CD4-positive, alpha-beta T cell (primary cell): ENCODE data around the gene SSBP3. TPM values are rescaled to one million over a fixed set of nuclear protein-coding genes. Genes with fewer than 3 reads are reported as not detected.

ENCODE experiments used
- ATAC-seq: fragments of 200-7000 bp; cut with Tn5 transposase; one replicate; pipeline ENCODE4 v1.10.0; 2022; ENCODE audit warnings: mild to moderate bottlenecking; ENCODE audit not compliant: poor library complexity
- CTCF ChIA-PET: fragments of 350-600 bp; sonication (Branson Sonifier 250); formaldehyde crosslinking; loops from one replicate; lab custom pipeline; 2021; ENCODE audit warnings: antibody characterized with exemption, inconsistent platforms; lab: Charles Lee
- POLR2A ChIA-PET: fragments of 350-600 bp; sonication (Branson Sonifier 250); formaldehyde crosslinking; loops from one replicate; lab custom pipeline; 2021; ENCODE audit warnings: antibody characterized with exemption, inconsistent platforms; lab: Charles Lee
- DNase-seq, 14 experiments: peaks; one replicate each; pipeline ENCODE4 v3.0.0-alpha.2; 2013 to 2020; ENCODE audit warnings: mixed read lengths in 2 of 14
- H3K27ac ChIP-seq, 2 donors: one replicate each; pipeline versions ENCODE4 v1.5.1 to v1.7.0; 2013; ENCODE audit warnings: low read length in 2 of 2, low read depth in 1 of 2, mild to moderate bottlenecking in 1 of 2
- H3K27me3 ChIP-seq, 2 experiments: 1 replicate in 1 of 2; 2 replicates in 1 of 2; pipeline versions ENCODE4 v1.6.1 to v1.7.0; 2013; ENCODE audit warnings: low read length in 2 of 2, control low read depth in 1 of 2, mild to moderate bottlenecking in 1 of 2, moderate library complexity in 1 of 2; ENCODE audit not compliant: insufficient read depth in 2 of 2, control insufficient read depth in 1 of 2
- H3K36me3 ChIP-seq: one replicate; pipeline ENCODE4 v1.6.1; 2013; ENCODE audit warnings: low read length, control low read depth; ENCODE audit not compliant: insufficient read depth
- H3K4me1 ChIP-seq: one replicate; pipeline ENCODE4 v1.6.1; 2013; ENCODE audit warnings: low read length, control low read depth; ENCODE audit not compliant: insufficient read depth
- H3K4me3 ChIP-seq: one replicate; pipeline ENCODE4 v1.5.1; 2013; ENCODE audit warnings: mild to moderate bottlenecking, low read length, moderate library complexity
- H3K9me3 ChIP-seq, 2 experiments: 1 replicate in 1 of 2; 2 replicates in 1 of 2; pipeline versions ENCODE4 v1.6.1 to v1.7.0; 2013; ENCODE audit warnings: low read length in 2 of 2, mild to moderate bottlenecking in 2 of 2, control low read depth in 1 of 2, moderate library complexity in 1 of 2; ENCODE audit not compliant: control insufficient read depth in 1 of 2, insufficient read depth in 1 of 2
- H3K27ac Mint-ChIP-seq: one replicate; pipeline ENCODE4 v1.8.0; 2020; ENCODE audit warnings: mixed read lengths
- H3K27me3 Mint-ChIP-seq: one replicate; pipeline ENCODE4 v1.8.0; 2021; ENCODE audit warnings: mixed read lengths
- H3K36me3 Mint-ChIP-seq: one replicate; pipeline ENCODE4 v1.8.0; 2021; ENCODE audit warnings: low read depth, mixed read lengths
- H3K4me1 Mint-ChIP-seq: one replicate; pipeline ENCODE4 v1.8.0; 2021; ENCODE audit warnings: low read depth, mixed read lengths
- H3K4me3 Mint-ChIP-seq: one replicate; pipeline ENCODE4 v1.8.0; 2020; ENCODE audit warnings: mild to moderate bottlenecking, mixed read lengths
- H3K9me3 Mint-ChIP-seq: one replicate; pipeline ENCODE4 v1.8.0; 2020; ENCODE audit warnings: mixed read lengths
- CTCF ChIP-seq: fragments of 200-600 bp; IDR thresholded peaks from one replicate; pipeline ENCODE4 v1.8.0; 2022; ENCODE audit warnings: antibody characterized with exemption, mild to moderate bottlenecking
- intact Hi-C, 2 experiments: fragments of 100-400 bp; cut with DNase I in 1 of 2; cut with micrococcal nuclease in 1 of 2; formaldehyde crosslinking; loops; one replicate each; pipeline versions ENCODE4 v1.15.1 to v1.9.0; 2023 to 2025; cut with DNase I, micrococcal nuclease
- total RNA-seq, 174 experiments: library from RNA in 2 of 174; stranded (reverse) in 2 of 174; gene quantifications; one replicate each; pipeline ENCODE4 v1.2.3 and lab custom pipeline; 2021 to 2026

Gene SSBP3
- total RNA-seq, 2 experiments from 2014 or later: 50.6 to 52.4 TPM

GRCh38 chr1:54436826-54437225 lies 30.6 kb upstream of the SSBP3 start:
- no peak overlapping the region for H3K4me3 ChIP-seq
- Mint-ChIP-seq H3K27ac (no peak overlapping the region), H3K4me1 (no peaks in the 10 kb centered on the region), H3K36me3 (no peaks in the 10 kb centered on the region), H3K27me3 (no peaks in the 10 kb centered on the region), H3K4me3 (no peak overlapping the region), H3K9me3 (no peaks in the 10 kb centered on the region)
- no peak overlapping the region for H3K27ac ChIP-seq
- H3K36me3 ChIP-seq: no peaks in the 10 kb centered on the region
- intact Hi-C loops: no loop called here
- ChIA-PET POLR2A (no interaction called here), CTCF (no interaction called here)
- no peaks in the 10 kb centered on the region for H3K4me1 ChIP-seq
- DNase-seq (no peak), ATAC-seq (no peak)
- TF ChIP-seq CTCF: no peak
- no peaks in the 10 kb centered on the region for H3K27me3 ChIP-seq
- no peaks in the 10 kb centered on the region for H3K9me3 ChIP-seq

- H3K27me3 ChIP-seq: no peaks in the 10 kb centered on the region
- no peak overlapping the region for H3K27ac ChIP-seq
- no peaks in the 10 kb centered on the region for H3K4me1 Mint-ChIP-seq
- H3K4me1 ChIP-seq: no peaks in the 10 kb centered on the region
- POLR2A ChIA-PET: no interaction called here
- DNase-seq (no peak), ATAC-seq (no peak)
- no peak for TF ChIP-seq CTCF
- H3K4me3 Mint-ChIP-seq: no peak overlapping the region
- H3K27ac Mint-ChIP-seq: no peak overlapping the region
- intact Hi-C loops: no loop called here
- H3K9me3 ChIP-seq: no peaks in the 10 kb centered on the region
- no peaks in the 10 kb centered on the region for H3K36me3 ChIP-seq
- no peaks in the 10 kb centered on the region for H3K36me3 Mint-ChIP-seq
- CTCF ChIA-PET: no interaction called here
- H3K9me3 Mint-ChIP-seq: no peaks in the 10 kb centered on the region
- no peak overlapping the region for H3K4me3 ChIP-seq
- no peaks in the 10 kb centered on the region for H3K27me3 Mint-ChIP-seq
Observed at GRCh38 chr1:54429838-54430237, 23.6 kb upstream of the SSBP3 start.

GRCh38 chr1:54428837-54429518 lies 22.8 kb upstream of the SSBP3 start:
- no peaks in the 10 kb centered on the region for H3K4me1 ChIP-seq
- CTCF ChIA-PET: no interaction called here
- H3K9me3 Mint-ChIP-seq: no peaks in the 10 kb centered on the region
- no peak overlapping the region for H3K4me3 ChIP-seq
- H3K9me3 ChIP-seq: no peaks in the 10 kb centered on the region
- intact Hi-C loops: no loop called here
- H3K27ac ChIP-seq: no peak overlapping the region
- no peaks in the 10 kb centered on the region for H3K4me1 Mint-ChIP-seq
- no peaks in the 10 kb centered on the region for H3K36me3 Mint-ChIP-seq
- DNase-seq (no peak), ATAC-seq (no peak)
- no peaks in the 10 kb centered on the region for H3K27me3 ChIP-seq
- H3K4me3 Mint-ChIP-seq: no peak overlapping the region
- H3K36me3 ChIP-seq: no peaks in the 10 kb centered on the region
- POLR2A ChIA-PET: no interaction called here
- no peaks in the 10 kb centered on the region for H3K27me3 Mint-ChIP-seq
- TF ChIP-seq CTCF: no peak
- H3K27ac Mint-ChIP-seq: no peak overlapping the region
